Omental fat pad (tissue), 4 donors: Measurements from ENCODE around the gene SH3RF3. TPM values are rescaled to one million over a fixed set of nuclear protein-coding genes. Genes with fewer than 3 reads are reported as not detected.
A peak's percentile ranks its signal among the peaks of the same experiment; 100 is the strongest.

Experiments used
- ATAC-seq: fragments of 150-250 bp; one replicate; pipeline ENCODE4 v1.9.1; 2016; ENCODE audit warnings: mild to moderate bottlenecking, moderate library complexity; ENCODE audit not compliant: low FRiP score
- DNase-seq: peaks from one replicate; pipeline ENCODE4 v3.0.0-alpha.2; 2019; ENCODE audit warnings: low spot score
- CTCF ChIP-seq, 3 donors: fragments of 450-650 bp; IDR thresholded peaks; one replicate each; pipeline ENCODE4 v1.5.1; 2016 to 2017; ENCODE audit warnings: antibody characterized with exemption in 3 of 3, mild to moderate bottlenecking in 3 of 3, moderate library complexity in 2 of 3
- small RNA-seq: library from RNA; depleted of rRNA; stranded (forward); fragments of <200 nt; gene quantifications from one replicate; pipeline ENCODE3, GENCODE V24; 2016
- total RNA-seq, 4 donors: library from RNA; depleted of rRNA; stranded (reverse); fragments of >200 nt; gene quantifications; one replicate each; pipeline ENCODE4 v1.1.0, GENCODE V29; 2016

Gene SH3RF3
- total RNA-seq, 4 donors from 2014 or later: 6.5 to 16.6 (median 8.6) TPM

GRCh38 chr2:109545828-109546713 lies 417.1 kb downstream of the SH3RF3 start:
- peak; percentile 82 for ATAC-seq
- TF ChIP-seq CTCF (IDR thresholded peaks at IDR 0.05): peak in 1 of 3 donors; percentile 88
- DNase-seq: peak; percentile 42

DNA sequence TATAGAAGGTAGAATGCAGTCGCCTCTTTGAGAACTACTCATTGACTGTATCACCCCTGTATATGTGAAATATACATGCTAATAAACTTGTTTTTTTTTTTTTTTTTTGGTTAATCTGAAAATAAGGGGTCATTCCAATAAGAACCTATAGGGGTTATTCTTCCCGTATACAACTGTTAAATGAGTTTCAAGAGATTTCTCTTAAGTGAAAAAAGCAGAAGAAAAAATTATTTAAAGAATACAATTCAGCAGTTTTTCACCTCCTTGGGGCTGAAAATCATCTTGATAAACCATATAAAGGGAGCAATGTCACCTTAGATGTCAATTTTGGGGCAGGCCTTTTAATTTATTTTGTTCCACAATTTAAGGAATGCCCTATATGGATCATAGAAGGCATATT lies 418.3 kb downstream of the SH3RF3 start:
- ATAC-seq: no peak
- no peak for TF ChIP-seq CTCF (IDR thresholded peaks at IDR 0.05)
- no peak for DNase-seq

DNA sequence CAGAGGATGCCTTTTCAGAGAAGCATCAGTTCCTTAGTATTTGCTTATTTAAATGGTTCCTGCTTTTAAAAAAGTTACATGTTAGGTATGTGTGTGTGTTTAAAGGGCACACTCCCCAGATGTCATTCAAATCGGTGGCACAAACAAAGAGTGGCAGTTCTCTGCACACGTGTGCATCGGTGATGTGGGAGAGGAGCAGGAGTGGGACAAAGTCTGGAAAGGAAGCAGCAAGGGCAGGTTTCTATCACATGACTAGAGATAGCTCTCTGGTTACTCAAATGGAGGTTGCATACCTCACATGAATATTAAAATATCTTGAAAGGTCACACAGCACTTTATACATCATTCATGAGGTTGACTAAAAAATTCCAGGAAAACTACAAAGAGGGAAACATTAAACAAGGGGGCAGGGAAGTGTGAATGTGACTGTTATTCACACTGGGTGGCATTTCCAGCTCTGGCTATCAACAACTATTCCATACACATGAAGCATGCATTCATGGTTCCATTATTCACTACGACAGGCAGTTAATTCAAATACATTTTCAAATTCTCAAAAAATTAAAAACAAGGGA lies 420.1 kb downstream of the SH3RF3 start:
- ATAC-seq (no peak), DNase-seq (no peak)
- TF ChIP-seq CTCF (IDR thresholded peaks at IDR 0.05): no peak

Small RNA genes within 50 kb of the gene (small RNA-seq; reads per million reads assigned to genes)
- gene MIR4265 (not detected), gene MIR4266 (not detected), gene RF00017 (not detected), gene SNRPGP9 (not detected)

Other genes with a start within 250 kb of the SH3RF3 start
- gene EDAR, start 140.0 kb upstream of the SH3RF3 start, total RNA-seq: not detected